Measurements from ENCODE around the gene GJC2. TPM values are rescaled to one million over a fixed set of nuclear protein-coding genes. Genes with fewer than 3 reads are reported as not detected.

The GJC2 gene
- total and polyA plus RNA-seq, 2 donors (not counting 1 experiment from before 2014, with no cell fraction given): 0.16 to 0.30 TPM

- Mint-ChIP-seq H3K27me3 (no peaks in the 10 kb centered on the region), H3K27ac (no peak overlapping the region), H3K9me3 (ENCODE audit: insufficient read depth) (no peaks in the 10 kb centered on the region), H3K4me3 (no peak overlapping the region), H3K4me1 (peaks cover 3% of the 10 kb centered on the region)
- Histone ChIP-seq H3K4me1 (ENCODE audit: control insufficient read depth in 2 of 2, insufficient read depth in 2 of 2, low read length in 2 of 2) (peaks cover under 1 to 8% of the 10 kb centered on the region in 2 donors), H3K27me3 (replicated peaks in 1 of 4; ENCODE audit: control extremely low read depth in 1 of 4, control insufficient read depth in 3 of 4, insufficient read depth in 4 of 4, low read length in 3 of 4) (no peaks in the 10 kb centered on the region), H2AFZ (ENCODE audit: insufficient read depth, low read depth, low read length, poor library complexity, severe bottlenecking) (no peak overlapping the region), H3K79me2 (ENCODE audit: control insufficient read depth, insufficient read depth, low read length) (peaks cover 27% of the 10 kb centered on the region), H3K36me3 (replicated peaks in 1 of 2; ENCODE audit: control extremely low read depth in 1 of 2, control insufficient read depth in 1 of 2, extremely low read depth in 1 of 2, insufficient read depth in 2 of 2, low read length in 1 of 2) (peaks cover 0 to 39% of the 10 kb centered on the region in 2 experiments), H4K20me1 (ENCODE audit: control insufficient read depth, insufficient read depth, low read length, poor library complexity, severe bottlenecking) (peaks cover 62% of the 10 kb centered on the region), H3K9ac (ENCODE audit: low read length) (no peak overlapping the region), H3K4me2 (replicated peaks; ENCODE audit: low read depth, low read length, poor library complexity, severe bottlenecking) (no peak overlapping the region), H3K27ac (ENCODE audit: low read length in 2 of 2) (no peak overlapping the region), H3K4me3 (ENCODE audit: control extremely low read depth in 1 of 5, extremely low read depth in 1 of 5, insufficient read depth in 1 of 5, low read depth in 2 of 5, low read length in 4 of 5) (no peak overlapping the region), H3K9me3 (ENCODE audit: control extremely low read depth in 1 of 3, control insufficient read depth in 2 of 3, insufficient read depth in 1 of 3, low read length in 2 of 3) (no peaks in the 10 kb centered on the region)
- TF ChIP-seq EZH2 (IDR thresholded peaks at IDR 0.05; ENCODE audit: borderline replicate concordance, insufficient read depth, low read depth, low read length, poor library complexity, severe bottlenecking): no peak
- TF ChIP-seq CTCF (IDR thresholded peaks at IDR 0.05): no peak
- POLR2A ChIA-PET: interaction anchor here (0.6 kb wide), 1 partner anchor 60 kb away, joined by 3 read pairs; no protein-coding TSS in a partner anchor
- DNase-seq: no peak
- intact Hi-C loops (cut with micrococcal nuclease): no loop called here
- no peak for ATAC-seq (ENCODE audit: low read depth)
- WGBS (ENCODE audit: insufficient coverage): 87% methylated on average over 8 of the region's 8 CpGs
- CTCF ChIA-PET: interaction anchor here (1.0 kb wide), 1 partner anchor 16 kb away, joined by 3 read pairs; the partner anchor contains the start of gene IBA57
Observed at GRCh38 chr1:228148935-228149405, 760 bp upstream of the GJC2 start.

GRCh38 chr1:228150120-228150460 is 360 bp downstream of the GJC2 start:
- ChIA-PET CTCF (no interaction called here), POLR2A (no interaction called here)
- no peak overlapping the region for H3K27ac ChIP-seq (ENCODE audit: low read length in 2 of 2)
- H3K4me3 ChIP-seq (ENCODE audit: control extremely low read depth in 1 of 5, extremely low read depth in 1 of 5, insufficient read depth in 1 of 5, low read depth in 2 of 5, low read length in 4 of 5): no peak overlapping the region
- peaks cover 15% of the 10 kb centered on the region for H3K79me2 ChIP-seq (ENCODE audit: control insufficient read depth, insufficient read depth, low read length)
- ATAC-seq (ENCODE audit: low read depth): no peak
- WGBS (ENCODE audit: insufficient coverage): 96% methylated on average over 7 of the region's 7 CpGs
- no peak overlapping the region for H3K4me2 ChIP-seq (replicated peaks; ENCODE audit: low read depth, low read length, poor library complexity, severe bottlenecking)
- Mint-ChIP-seq H3K4me1 (no peaks in the 10 kb centered on the region), H3K27me3 (no peaks in the 10 kb centered on the region), H3K4me3 (no peak overlapping the region), H3K27ac (no peak overlapping the region), H3K9me3 (ENCODE audit: insufficient read depth) (no peaks in the 10 kb centered on the region)
- H3K27me3 ChIP-seq (replicated peaks in 1 of 4; ENCODE audit: control extremely low read depth in 1 of 4, control insufficient read depth in 3 of 4, insufficient read depth in 4 of 4, low read length in 3 of 4): no peaks in the 10 kb centered on the region
- H3K36me3 ChIP-seq (replicated peaks in 1 of 2; ENCODE audit: control extremely low read depth in 1 of 2, control insufficient read depth in 1 of 2, extremely low read depth in 1 of 2, insufficient read depth in 2 of 2, low read length in 1 of 2): peaks cover 0 to 39% of the 10 kb centered on the region in 2 experiments
- TF ChIP-seq EZH2 (IDR thresholded peaks at IDR 0.05; ENCODE audit: borderline replicate concordance, insufficient read depth, low read depth, low read length, poor library complexity, severe bottlenecking) (no peak), CTCF (IDR thresholded peaks at IDR 0.05) (no peak)
- intact Hi-C loops (cut with micrococcal nuclease): no loop called here
- H3K9me3 ChIP-seq (ENCODE audit: control extremely low read depth in 1 of 3, control insufficient read depth in 2 of 3, insufficient read depth in 1 of 3, low read length in 2 of 3): no peaks in the 10 kb centered on the region
- H2AFZ ChIP-seq (ENCODE audit: insufficient read depth, low read depth, low read length, poor library complexity, severe bottlenecking): no peak overlapping the region
- peaks cover 51% of the 10 kb centered on the region for H4K20me1 ChIP-seq (ENCODE audit: control insufficient read depth, insufficient read depth, low read length, poor library complexity, severe bottlenecking)
- H3K4me1 ChIP-seq (ENCODE audit: control insufficient read depth in 2 of 2, insufficient read depth in 2 of 2, low read length in 2 of 2): no peaks in the 10 kb centered on the region
- no peak overlapping the region for H3K9ac ChIP-seq (ENCODE audit: low read length)
- no peak for DNase-seq
